GM23338 (cell line): Measurements from ENCODE around the gene MACROD1. TPM values are rescaled to one million over a fixed set of nuclear protein-coding genes. Genes with fewer than 3 reads are reported as not detected.

Experiments used
- ATAC-seq: fragments of 200-7000 bp; cut with Tn5 transposase; 3 replicates; pipeline ENCODE4 v1.9.1; 2020
- DNase-seq: peaks from one replicate; pipeline ENCODE4 v3.0.0-alpha.2; 2015; ENCODE audit warnings: low spot score
- H2AFZ ChIP-seq: fragments of 200-600 bp; sonication (generic); 2 replicates; pipeline ENCODE4 v1.8.0; 2016; ENCODE audit warnings: antibody characterized with exemption, mild to moderate bottlenecking, moderate library complexity
- H3F3A ChIP-seq: fragments of 200-600 bp; sonication (generic); replicated peaks from 2 replicates; pipeline ENCODE4 v1.8.0; 2017; ENCODE audit warnings: antibody characterized with exemption, mixed run types, low read depth
- H3K27ac ChIP-seq: fragments of 200-600 bp; sonication (generic); 2 replicates; pipeline ENCODE4 v1.6.1; 2016; ENCODE audit warnings: low read depth
- H3K27me3 ChIP-seq: fragments of 200-600 bp; sonication (generic); 2 replicates; pipeline ENCODE4 v1.8.0; 2016; ENCODE audit warnings: mild to moderate bottlenecking, mixed run types, moderate library complexity; ENCODE audit not compliant: insufficient read depth
- H3K36me3 ChIP-seq: fragments of 200-600 bp; sonication (generic); 2 replicates; pipeline ENCODE4 v1.8.0; 2016; ENCODE audit warnings: mild to moderate bottlenecking; ENCODE audit not compliant: insufficient read depth
- H3K4me1 ChIP-seq: fragments of 200-600 bp; sonication (generic); 2 replicates; pipeline ENCODE4 v1.8.0; 2016; ENCODE audit warnings: mild to moderate bottlenecking, moderate library complexity; ENCODE audit not compliant: insufficient read depth
- H3K4me2 ChIP-seq: fragments of 200-600 bp; sonication (generic); 2 replicates; pipeline ENCODE4 v1.7.1; 2017; ENCODE audit warnings: mixed run types
- H3K4me3 ChIP-seq: fragments of 200-600 bp; sonication (generic); 2 replicates; pipeline ENCODE4 v1.6.1; 2016; ENCODE audit warnings: mixed run types
- H3K79me2 ChIP-seq: fragments of 200-600 bp; sonication (generic); replicated peaks from 2 replicates; pipeline ENCODE4 v1.8.0; 2017; ENCODE audit warnings: mild to moderate bottlenecking; ENCODE audit not compliant: insufficient read depth
- H3K9me2 ChIP-seq: fragments of 200-600 bp; sonication (generic); 2 replicates; pipeline ENCODE4 v1.8.0; 2017; ENCODE audit not compliant: insufficient read depth
- H4K20me1 ChIP-seq: fragments of 200-600 bp; sonication (generic); replicated peaks from 2 replicates; pipeline ENCODE4 v1.8.0; 2017; ENCODE audit warnings: mild to moderate bottlenecking; ENCODE audit not compliant: insufficient read depth
- H3K27ac Mint-ChIP-seq: 2 replicates; pipeline ENCODE4 v1.8.0; 2020; ENCODE audit warnings: inconsistent platforms, mild to moderate bottlenecking, moderate library complexity, mixed read lengths
- H3K27me3 Mint-ChIP-seq: 3 replicates; pipeline ENCODE4 v1.8.0; 2022; ENCODE audit warnings: low read depth, mild to moderate bottlenecking, moderate library complexity, mixed read lengths, inconsistent platforms; ENCODE audit not compliant: insufficient read depth, poor library complexity
- H3K36me3 Mint-ChIP-seq: 3 replicates; pipeline ENCODE4 v1.8.0; 2021; ENCODE audit warnings: low read depth, mild to moderate bottlenecking, inconsistent platforms, moderate library complexity, mixed read lengths
- H3K4me1 Mint-ChIP-seq: 3 replicates; pipeline ENCODE4 v1.8.0; 2020; ENCODE audit warnings: mild to moderate bottlenecking, inconsistent platforms, mixed read lengths
- H3K4me3 Mint-ChIP-seq: 3 replicates; pipeline ENCODE4 v1.8.0; 2021; ENCODE audit warnings: moderate library complexity, mild to moderate bottlenecking, inconsistent platforms, mixed read lengths
- H3K9me3 Mint-ChIP-seq: 3 replicates; pipeline ENCODE4 v1.8.0; 2020; ENCODE audit warnings: moderate library complexity, mild to moderate bottlenecking, inconsistent platforms, mixed read lengths
- CREB1 ChIP-seq: fragments of 250-450 bp; sonication (Bioruptor Pico); IDR thresholded peaks from 2 replicates; pipeline ENCODE4 v1.5.0; 2020; ENCODE audit warnings: low read depth, mild to moderate bottlenecking, moderate library complexity
- CTCF ChIP-seq, 2 experiments: fragments of 200-600 bp in 1 of 2; sonication (generic) in 1 of 2; conservative IDR thresholded peaks; 2 replicates each; pipeline versions ENCODE4 v1.5.1 to v1.6.1; 2016 to 2017; ENCODE audit warnings: antibody characterized with exemption in 2 of 2, low read depth in 2 of 2, mild to moderate bottlenecking in 2 of 2, moderate library complexity in 1 of 2
- ETS1 ChIP-seq: IDR thresholded peaks from 2 replicates; pipeline ENCODE4 v1.6.1; 2016; ENCODE audit warnings: antibody characterized with exemption
- EZH2 ChIP-seq: fragments of 200-600 bp; sonication (generic); IDR thresholded peaks from one replicate; pipeline ENCODE4 v1.8.0; 2017; ENCODE audit warnings: antibody characterized with exemption, mild to moderate bottlenecking, low read depth; ENCODE audit not compliant: unreplicated experiment
- EZH2phosphoT487 ChIP-seq: fragments of 200-600 bp; sonication (generic); IDR thresholded peaks from one replicate; pipeline ENCODE4 v1.8.1; 2018; ENCODE audit warnings: antibody characterized with exemption; ENCODE audit not compliant: unreplicated experiment
- JUNB ChIP-seq: IDR thresholded peaks from one replicate; pipeline ENCODE4 v1.6.1; 2016; ENCODE audit warnings: antibody characterized with exemption; ENCODE audit not compliant: unreplicated experiment
- NANOG ChIP-seq: IDR thresholded peaks from 2 replicates; pipeline ENCODE4 v1.6.1; 2016; ENCODE audit warnings: antibody characterized with exemption, borderline replicate concordance
- POLR2AphosphoS5 ChIP-seq: IDR thresholded peaks from 2 replicates; pipeline ENCODE4 v1.6.1; 2016; ENCODE audit warnings: antibody characterized with exemption, low read depth
- REST ChIP-seq: IDR thresholded peaks from one replicate; pipeline ENCODE4 v1.6.1; 2018; ENCODE audit warnings: antibody characterized with exemption; ENCODE audit not compliant: unreplicated experiment
- STAT1 ChIP-seq: IDR thresholded peaks from one replicate; pipeline ENCODE4 v1.6.1; 2016; ENCODE audit warnings: antibody characterized with exemption; ENCODE audit not compliant: unreplicated experiment
- ZNF114 ChIP-seq: fragments of 250-450 bp; sonication (Bioruptor Pico); IDR thresholded peaks from 2 replicates; pipeline ENCODE4 v1.5.0; 2020; ENCODE audit warnings: mild to moderate bottlenecking, moderate library complexity
- ZNF331 ChIP-seq: fragments of 250-450 bp; sonication (Bioruptor Pico); IDR thresholded peaks from 2 replicates; pipeline ENCODE4 v1.5.0; 2020; ENCODE audit warnings: low read depth, mild to moderate bottlenecking, moderate library complexity
- ZNF462 ChIP-seq: fragments of 250-450 bp; sonication (Bioruptor Pico); IDR thresholded peaks from 2 replicates; pipeline ENCODE4 v1.5.0; 2020; ENCODE audit warnings: mild to moderate bottlenecking, moderate library complexity
- polyA plus RNA-seq: library from polyadenylated mRNA; unstranded; fragments of >200 nt; fragmentation: Nextera tagmentation; extraction: Ambion mirVana; gene quantifications from 2 replicates; pipeline ENCODE4 v1.2.1, GENCODE V29; 2016
- total RNA-seq: library from RNA; depleted of rRNA; stranded (reverse); fragments of >200 nt; shearing (Covaris generic); gene quantifications from 2 replicates; pipeline ENCODE4 v1.2.3, GENCODE V29; 2014

The MACROD1 gene
- total and polyA plus RNA-seq, 2 experiments from 2014 or later = 33.0 to 51.6 TPM

- Histone ChIP-seq H4K20me1 (peaks cover 13% of the 10 kb centered on the region), H3K4me1 (peaks cover 10% of the 10 kb centered on the region), H3K36me3 (no peaks in the 10 kb centered on the region), H2AFZ (no peak overlapping the region), H3K4me2 (no peak overlapping the region), H3K79me2 (0 out of 2 replicates have a peak, but pooled peaks cover 8% of the 10 kb centered on the region), H3K27me3 (peaks cover 21% of the 10 kb centered on the region), H3K9me2 (no peaks in the 10 kb centered on the region), H3K4me3 (no peak overlapping the region), H3K27ac (no peak overlapping the region), H3F3A (peaks cover 22% of the 10 kb centered on the region; the same call in 1 of the 2 replicates)
- Mint-ChIP-seq H3K27me3 (peaks cover 13% of the 10 kb centered on the region), H3K27ac (no peak overlapping the region), H3K4me1 (peaks cover 15% of the 10 kb centered on the region), H3K4me3 (no peak overlapping the region; the same call in 2 of the 3 replicates), H3K9me3 (no peaks in the 10 kb centered on the region; the same call in 2 of the 3 replicates), H3K36me3 (peaks cover 50% of the 10 kb centered on the region)
- TF ChIP-seq REST = no peak
- TF ChIP-seq CREB1 (CRISPR knock-in tag) = no peak
- TF ChIP-seq JUNB = no peak
- no peak for TF ChIP-seq ZNF331
- TF ChIP-seq EZH2phosphoT487 = no peak
- no peak for TF ChIP-seq ZNF114 (CRISPR knock-in tag)
- TF ChIP-seq ZNF462 (CRISPR knock-in tag) = no peak
- TF ChIP-seq EZH2 = no peak
- TF ChIP-seq POLR2AphosphoS5 = no peak
- TF ChIP-seq NANOG = no peak
- no peak for TF ChIP-seq ETS1
- no peak for TF ChIP-seq STAT1
- TF ChIP-seq CTCF (conservative IDR thresholded peaks at IDR 0.05; ENCODE audit: low read depth in 2 of 2) = no peak
- ATAC-seq = no peak
- DNase-seq = no peak
Measured at GRCh38 chr11:63997104-63997700, 168.7 kb downstream of the MACROD1 start.
